A673 (cell line): ENCODE results near the gene TBXAS1.

ENCODE experiments used
- CTCF ChIP-seq: fragments of 300-800, 200-600 bp; sonication (generic); conservative IDR thresholded peaks from 2 replicates; pipeline ENCODE4 v1.5.1; 2017; ENCODE audit warnings: low read depth, mild to moderate bottlenecking, antibody characterized with exemption, low read length, moderate library complexity, mixed read lengths
- EZH2 ChIP-seq: fragments of 200-600 bp; sonication (generic); IDR thresholded peaks from 2 replicates; pipeline ENCODE4 v1.6.1; 2017; ENCODE audit warnings: borderline replicate concordance, low read depth, mild to moderate bottlenecking, mixed read lengths, antibody characterized with exemption, low read length; ENCODE audit not compliant: poor library complexity, severe bottlenecking

GRCh38 chr7:140027858-140028257 lies 198.8 kb downstream of the TBXAS1 start:
- TF ChIP-seq CTCF: no peak
- TF ChIP-seq EZH2: no peak
